ENCODE measurements around the gene SPG11.

SPG11 gene

DNA sequence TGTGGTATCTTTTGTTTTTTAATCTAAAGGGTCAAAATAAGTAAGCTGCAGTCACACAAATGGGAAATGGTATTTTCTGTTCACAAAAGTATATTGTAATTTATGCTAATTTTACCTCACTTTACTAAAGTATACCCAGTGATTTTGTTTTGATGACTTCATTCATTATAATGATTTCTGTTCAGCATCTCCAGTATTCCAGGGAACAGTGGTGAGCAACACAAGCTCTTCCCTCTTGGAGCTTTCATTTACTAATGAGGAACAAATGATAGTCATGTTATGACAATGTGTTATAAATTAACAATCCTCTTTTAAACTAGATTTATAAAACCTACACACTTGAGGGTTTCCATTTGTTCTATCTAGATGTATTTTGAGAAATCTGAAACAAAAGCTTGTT, 147.0 kb downstream of the SPG11 start:
- DNase-seq = no peak
